Smooth muscle cell of the brain vasculature (primary cell): ENCODE data around the gene ZFYVE28.
"Not testable (repeated sequence)": the region's sequence is repeated elsewhere in the genome, so short reads cannot be mapped to it uniquely, and the experiment has no call there.

Source experiments
- DNase-seq: peaks from one replicate; pipeline ENCODE4 v3.0.0-alpha.2; 2012; ENCODE audit warnings: low read depth, low spot score

Gene ZFYVE28

DNA sequence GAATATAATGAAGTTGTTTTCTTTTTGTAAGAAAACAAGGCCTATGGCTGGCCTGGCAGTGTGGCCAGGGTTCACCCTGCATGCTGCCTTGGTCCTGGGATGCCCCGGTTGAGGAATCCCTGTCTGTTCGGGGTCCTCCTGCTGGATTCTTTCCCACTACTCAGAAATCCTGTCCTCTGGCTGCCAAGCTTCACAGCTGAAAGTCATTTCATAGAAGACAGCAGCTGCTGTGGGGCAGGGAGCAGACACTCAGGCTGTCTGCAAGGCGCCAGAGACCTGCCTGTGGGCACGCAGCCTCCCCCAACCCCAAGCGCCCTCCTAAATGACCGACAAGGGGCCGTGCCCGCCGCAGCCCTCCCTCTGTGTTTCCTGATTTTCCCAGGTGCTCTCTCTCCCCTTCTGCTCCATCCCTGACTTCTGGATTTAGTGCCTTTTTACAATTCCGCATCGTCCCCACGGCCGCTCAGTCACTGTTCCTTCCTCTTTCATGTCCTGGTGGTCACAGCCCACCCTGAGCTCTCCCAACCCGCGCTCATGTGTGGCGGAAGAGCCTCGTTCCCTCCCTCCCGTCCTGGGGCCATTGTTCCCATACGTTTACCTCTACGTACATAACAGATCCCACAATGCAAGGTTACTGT is 27.5 kb downstream of the ZFYVE28 start:
- no peak for DNase-seq

- DNase-seq = peak; percentile 36
These were observed 28.3 kb downstream of the ZFYVE28 start for GRCh38 chr4:2390146-2390545.

DNA sequence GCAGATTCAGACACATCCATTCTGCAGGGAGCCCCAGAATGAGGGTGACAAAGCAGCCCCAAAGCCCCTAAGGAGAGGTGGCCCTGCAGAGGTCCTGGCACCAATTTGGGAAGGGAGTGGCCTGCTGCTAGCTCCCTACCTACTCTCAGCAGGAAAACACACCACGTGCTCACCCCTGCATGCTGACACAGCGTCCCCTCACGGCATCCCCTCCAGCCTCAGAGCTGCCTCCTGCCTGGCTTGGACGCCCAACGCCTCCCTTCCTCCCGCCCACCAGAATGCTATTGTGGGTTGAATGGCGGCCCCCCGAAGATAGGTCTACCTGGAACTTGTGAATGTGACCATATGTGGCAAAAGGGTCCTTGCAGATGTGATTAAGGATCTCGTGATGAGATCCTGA is 28.8 kb downstream of the ZFYVE28 start:
- no peak for DNase-seq

DNA sequence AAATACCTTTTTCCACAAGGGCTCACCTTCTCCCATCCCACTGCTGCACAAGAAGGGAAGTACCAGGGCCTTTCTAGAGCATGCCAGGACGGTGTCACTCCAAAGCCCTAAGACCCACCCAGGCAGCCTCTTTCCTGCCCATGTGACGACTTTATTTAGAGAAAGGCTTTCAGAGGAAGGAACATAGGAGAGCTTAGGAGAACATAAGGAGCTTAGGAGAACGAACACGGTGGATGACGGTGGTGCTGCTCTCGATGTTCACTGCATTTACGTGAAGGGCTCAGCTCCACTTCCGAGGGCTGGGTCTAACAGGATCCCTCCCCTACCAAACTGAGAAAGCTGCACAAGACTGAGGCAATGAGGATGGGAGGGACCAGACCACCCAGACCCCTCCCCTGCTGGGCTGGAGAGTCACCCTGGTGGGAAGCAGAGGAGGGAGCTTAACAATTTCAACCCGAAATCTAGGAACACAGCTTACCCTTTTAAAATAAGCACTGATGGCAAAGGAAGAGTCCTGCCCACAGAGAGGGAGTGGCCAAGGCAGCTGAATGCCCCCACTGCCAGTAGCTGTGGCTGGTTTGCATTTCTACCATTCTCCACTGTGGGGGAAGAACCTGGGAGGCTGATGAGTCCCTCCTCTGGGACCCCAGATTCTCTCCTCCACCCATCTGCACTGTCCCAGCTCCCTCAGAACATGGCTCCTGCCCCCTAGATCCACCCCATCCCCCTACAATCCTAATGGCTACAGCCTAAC is 29.8 kb downstream of the ZFYVE28 start:
- DNase-seq = no peak

- DNase-seq = no peak
These were observed 30.6 kb downstream of the ZFYVE28 start for GRCh38 chr4:2387829-2388228.

- DNase-seq = no peak
These were observed 31.2 kb downstream of the ZFYVE28 start for GRCh38 chr4:2387218-2387617.

DNA sequence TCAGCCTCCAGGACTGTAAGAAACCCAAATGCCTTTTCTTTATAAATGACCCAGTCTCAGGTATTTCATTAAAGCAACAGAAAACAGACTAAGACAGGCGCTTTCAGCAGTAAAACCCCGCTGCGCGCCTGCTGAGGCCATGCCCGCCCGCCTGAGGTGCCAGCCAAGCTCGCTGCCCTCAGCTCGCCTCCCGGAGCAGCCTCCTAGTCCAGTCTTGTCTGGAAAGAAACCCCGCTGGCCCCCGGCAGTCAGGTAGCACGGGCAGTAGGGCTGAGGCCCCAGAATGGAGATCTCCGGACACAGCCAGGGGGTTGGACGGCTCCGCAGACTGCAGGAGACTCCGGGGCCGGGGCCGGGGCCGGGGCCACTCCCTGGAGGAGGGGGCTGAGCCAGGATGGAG is 31.7 kb downstream of the ZFYVE28 start:
- no peak for DNase-seq

GRCh38 chr4:2385516-2385915 is 32.9 kb downstream of the ZFYVE28 start:
- DNase-seq = no peak

DNA sequence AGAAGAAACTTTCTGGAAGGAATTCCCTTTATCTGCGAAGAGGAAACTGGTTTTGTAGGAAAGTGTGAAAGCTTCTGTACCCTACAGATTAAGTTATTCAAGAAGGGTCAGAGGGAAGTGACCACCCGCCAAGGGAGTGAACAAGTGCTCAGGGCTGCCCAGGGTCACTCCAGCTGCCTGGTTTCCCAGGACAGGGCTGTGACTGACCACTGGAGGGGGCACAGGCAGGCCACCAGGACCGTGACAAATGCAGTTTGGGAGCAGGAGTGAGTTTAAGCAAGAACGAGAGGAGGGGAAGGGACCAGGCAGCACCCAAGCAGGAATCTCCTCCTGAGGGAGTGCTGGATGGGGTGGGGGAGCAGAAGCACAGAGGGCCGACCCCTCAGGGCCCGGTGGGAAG is 34.2 kb downstream of the ZFYVE28 start:
- no peak for DNase-seq

DNA sequence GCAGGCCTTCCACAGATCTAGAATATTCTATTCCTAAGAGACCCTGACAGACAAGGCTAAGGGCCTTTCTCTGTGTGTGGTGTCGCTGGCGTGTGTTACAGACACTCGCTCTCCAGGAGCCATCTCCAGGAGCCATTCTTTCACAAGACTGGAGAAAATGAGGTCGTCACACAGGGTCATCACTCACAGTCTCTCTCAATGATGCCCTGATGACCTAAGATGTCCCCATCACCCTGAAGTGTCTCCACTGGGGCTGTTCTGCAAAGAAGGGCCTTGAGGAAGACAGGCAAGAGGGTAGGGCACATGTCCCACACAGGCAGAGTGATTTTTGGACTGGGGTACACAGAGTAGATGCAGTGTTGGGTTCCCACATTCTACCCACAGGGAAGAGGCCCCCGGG is 34.7 kb downstream of the ZFYVE28 start:
- no peak for DNase-seq

- DNase-seq = not testable (repeated sequence)
These were observed 35.2 kb downstream of the ZFYVE28 start for GRCh38 chr4:2383220-2383631.

DNA sequence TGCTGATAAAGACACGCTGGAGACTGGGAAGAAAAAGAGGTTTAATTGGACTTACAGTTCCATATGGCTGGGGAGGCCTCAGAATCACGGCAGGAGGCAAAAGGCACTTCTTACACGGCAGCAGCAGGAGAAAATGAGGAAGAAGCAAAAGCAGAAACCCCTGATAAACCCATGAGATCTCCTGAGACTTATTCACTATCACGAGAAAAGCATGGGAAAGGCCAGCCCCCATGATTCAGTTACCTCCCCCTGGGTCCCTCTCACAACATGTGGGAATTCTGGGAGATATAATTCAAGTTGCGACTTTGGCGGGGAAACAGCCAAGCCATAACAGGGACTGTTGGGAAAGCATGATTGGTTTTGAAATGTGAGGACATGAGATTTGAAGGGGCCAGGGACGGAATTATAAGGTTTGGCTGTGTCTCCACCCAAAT is 35.7 kb downstream of the ZFYVE28 start:
- not testable (repeated sequence) for DNase-seq

GRCh38 chr4:2380589-2380988 is 37.9 kb downstream of the ZFYVE28 start:
- not testable (repeated sequence) for DNase-seq

DNA sequence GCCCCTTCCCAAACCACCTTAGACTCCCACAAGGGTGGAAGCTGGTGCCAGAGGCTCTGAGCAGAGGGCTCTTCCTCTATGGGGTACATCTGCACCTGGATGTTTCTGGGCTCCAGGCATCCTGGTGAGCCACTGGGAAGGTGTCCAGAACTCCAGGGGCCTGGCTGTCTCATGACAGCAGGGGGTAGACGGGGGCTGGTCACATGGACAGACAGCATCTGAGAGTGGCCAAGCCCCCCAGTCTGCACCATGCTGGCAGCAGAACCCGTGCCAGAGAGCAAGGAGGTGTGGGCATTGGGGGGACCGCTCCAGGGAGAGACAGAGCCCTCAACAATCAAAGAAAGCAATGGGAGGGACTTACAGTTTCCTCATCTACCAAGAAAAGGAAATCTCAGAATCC is 39.5 kb downstream of the ZFYVE28 start:
- no peak for DNase-seq

- no peak for DNase-seq
These were observed 40.0 kb downstream of the ZFYVE28 start for GRCh38 chr4:2378401-2378800.

DNA sequence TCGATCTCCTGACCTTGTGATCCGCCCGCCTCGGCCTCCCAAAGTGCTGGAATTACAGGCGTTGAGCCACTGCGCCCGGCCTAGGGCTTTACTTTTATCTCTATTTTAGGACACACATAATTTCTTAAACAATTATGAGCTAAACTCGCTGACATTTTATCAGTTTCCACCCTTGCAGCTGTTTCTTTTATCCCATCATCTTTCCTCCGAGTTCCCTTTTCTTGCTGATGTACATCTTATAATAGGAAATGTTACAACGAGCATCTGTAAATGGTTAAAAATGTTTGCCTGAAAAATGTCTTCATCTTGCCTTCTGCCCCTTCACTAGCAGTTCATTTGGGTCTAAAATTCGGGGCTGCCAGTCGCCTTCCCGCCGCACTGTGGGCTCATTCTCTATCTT is 41.2 kb downstream of the ZFYVE28 start:
- no peak for DNase-seq

GRCh38 chr4:2375427-2375826 is 43.0 kb downstream of the ZFYVE28 start:
- DNase-seq = no peak

GRCh38 chr4:2373532-2373931 is 44.9 kb downstream of the ZFYVE28 start:
- no peak for DNase-seq

DNA sequence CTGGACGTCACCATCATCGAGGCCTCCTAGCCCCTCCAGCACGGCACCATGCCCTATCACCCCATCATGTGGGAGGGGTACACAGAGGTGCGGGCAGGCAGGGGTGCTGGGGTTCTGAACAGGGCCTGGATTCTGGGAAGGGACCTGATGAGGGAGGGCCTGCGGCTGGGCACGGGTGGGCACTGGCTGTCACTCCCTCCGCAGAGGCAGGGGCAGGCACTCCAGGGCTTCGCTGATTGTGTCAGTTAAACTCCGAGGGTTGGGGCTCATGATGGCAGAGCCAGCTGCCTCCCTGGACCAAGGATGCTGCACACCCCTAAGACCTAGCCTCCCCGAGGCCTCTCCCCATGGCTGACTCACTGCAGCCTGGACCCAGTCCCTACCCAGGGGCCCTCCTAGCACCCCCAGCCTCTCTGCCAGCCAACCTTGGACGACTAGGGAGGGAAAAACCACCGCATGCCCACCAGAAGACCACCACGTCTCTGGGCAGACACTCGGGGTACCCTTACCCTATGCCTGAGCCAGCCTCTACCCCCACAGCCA is 45.9 kb downstream of the ZFYVE28 start:
- DNase-seq = no peak

DNA sequence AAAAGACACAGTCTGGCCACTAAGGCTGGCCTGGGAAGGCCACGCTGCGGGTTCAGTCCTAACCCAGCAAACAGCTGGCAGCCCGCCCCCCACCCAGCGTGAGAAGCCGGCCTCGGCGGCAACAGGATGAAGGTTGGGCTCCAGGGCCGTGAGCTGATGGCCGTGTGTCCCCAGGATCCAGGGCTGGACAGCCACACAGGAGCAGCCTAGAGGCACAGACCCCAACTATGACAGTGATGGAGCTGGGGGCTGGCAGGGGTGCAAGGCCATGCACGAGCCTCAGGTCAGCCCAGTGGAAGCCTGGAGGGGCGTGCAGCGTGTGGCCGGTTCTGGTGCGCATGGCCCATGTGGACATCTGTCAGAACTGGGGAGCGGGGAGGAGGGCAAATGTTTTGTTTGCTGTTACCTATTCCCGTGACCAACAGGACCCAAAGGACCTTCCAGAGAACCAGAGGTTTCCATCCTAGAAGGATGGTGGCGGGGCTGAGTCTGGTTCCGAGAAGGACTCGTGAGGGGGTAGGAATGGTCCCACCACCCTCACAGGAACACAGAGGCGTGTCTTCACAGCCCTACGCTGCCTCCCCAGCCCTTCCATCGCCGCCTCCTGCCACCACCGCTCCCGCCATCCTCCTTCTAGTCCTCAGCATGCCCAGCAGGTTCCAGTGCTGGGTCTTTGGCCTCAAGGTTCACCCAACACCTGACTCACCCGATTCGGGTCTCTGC is 46.5 kb downstream of the ZFYVE28 start:
- no peak for DNase-seq

DNA sequence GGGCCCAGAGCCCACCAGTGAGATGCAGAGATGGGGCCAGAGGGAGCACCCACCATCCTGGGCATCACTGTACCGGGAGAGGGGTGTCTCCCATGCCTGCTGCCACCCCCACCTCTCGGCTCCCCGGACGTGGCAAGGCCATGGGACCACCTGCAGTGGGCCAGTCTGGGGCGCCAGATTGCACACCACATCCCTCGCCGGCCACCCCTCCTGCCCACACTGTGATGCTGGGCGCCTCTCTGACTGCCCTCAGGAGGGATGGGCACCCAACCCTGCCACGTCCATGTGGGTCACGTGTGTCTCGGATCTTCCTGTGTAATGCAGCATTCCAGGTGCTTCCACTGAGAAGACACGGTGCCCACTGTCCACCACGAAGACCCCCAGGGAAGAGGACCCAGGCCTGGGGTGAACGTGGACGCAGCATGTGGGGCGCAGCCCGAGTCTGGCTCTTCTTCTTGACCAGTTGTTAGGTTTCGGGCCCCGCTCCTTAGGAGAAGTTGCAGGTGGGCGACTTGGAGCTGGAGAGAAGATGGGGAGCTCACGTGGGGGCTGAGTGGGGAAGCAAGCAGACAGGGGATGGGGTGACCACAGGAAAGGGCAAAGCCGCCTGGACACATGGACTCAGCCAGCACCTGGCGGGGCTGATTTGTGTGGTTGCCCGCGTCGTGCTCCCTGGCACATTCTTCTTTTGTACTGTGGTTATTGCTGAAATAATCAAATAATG is 47.7 kb downstream of the ZFYVE28 start:
- no peak for DNase-seq
